Stimulated activated CD8-positive, alpha-beta memory T cell treated with anti-CD3 and anti-CD28 coated beads, Interleukin-7, amount 100 ng/mL, for 48 hours (primary cell): ENCODE results near the gene TRIM29.

Experiments used
- DNase-seq, 2 donors: peaks; one replicate each; pipeline ENCODE4 v3.0.0-alpha.2; 2020; ENCODE audit warnings: low read depth in 1 of 2; ENCODE audit errors: extremely low read depth in 1 of 2

The TRIM29 gene

DNA sequence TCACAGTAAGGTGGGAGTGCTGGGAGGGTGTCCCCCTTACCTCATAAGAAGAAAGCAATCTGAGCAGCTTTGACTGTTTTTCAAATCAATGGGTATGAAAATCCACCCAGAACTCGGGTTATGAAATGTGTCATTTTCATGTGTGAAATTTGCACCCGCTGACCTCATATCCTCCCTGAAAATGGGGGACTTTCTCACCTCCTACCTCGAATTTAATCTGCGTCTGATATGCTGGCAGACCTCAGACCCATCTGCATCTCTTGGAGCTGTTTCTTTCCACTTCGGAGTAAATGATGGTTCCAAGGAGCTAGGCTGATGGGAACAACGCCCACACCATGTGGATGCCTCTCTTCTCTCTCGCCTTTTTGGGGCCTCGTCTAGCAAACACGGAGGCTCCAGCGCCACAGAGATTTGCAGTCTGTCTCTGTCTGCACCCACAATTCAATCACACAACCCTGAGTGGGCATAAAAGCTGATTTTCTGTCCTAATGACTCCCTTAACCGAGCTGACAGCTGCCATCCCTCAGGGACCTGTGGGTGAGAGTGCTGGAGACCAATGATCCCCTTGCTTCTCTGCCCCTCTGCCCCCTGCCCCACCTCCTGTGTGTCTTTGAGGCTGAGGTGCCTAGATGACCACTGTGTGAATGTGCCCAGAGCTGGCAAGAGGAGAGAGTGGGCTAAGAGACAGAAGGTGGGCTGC lies 71.0 kb downstream of the TRIM29 start:
- no peak for DNase-seq

- DNase-seq: no peak
Observed at GRCh38 chr11:120065876-120066275, 72.0 kb downstream of the TRIM29 start.

DNA sequence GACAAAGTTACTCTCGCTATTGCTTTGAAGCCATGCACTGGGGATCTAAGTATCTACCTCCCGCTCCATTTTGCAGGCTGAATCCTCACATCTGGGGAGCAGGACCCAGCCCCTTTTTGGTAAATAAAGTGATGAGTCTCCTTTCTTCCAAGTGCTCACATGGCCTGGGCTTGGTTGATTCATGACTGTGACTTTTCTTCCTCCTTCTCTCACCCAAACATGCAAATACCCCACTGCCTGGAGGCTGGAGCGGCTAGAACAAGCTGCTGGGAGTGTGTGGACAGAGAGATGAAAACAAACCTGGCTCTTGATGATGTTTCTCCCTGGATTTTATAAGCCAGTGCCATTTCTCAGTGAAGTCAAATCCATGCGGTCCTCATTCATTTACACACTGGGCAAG lies 72.7 kb downstream of the TRIM29 start:
- no peak for DNase-seq

DNA sequence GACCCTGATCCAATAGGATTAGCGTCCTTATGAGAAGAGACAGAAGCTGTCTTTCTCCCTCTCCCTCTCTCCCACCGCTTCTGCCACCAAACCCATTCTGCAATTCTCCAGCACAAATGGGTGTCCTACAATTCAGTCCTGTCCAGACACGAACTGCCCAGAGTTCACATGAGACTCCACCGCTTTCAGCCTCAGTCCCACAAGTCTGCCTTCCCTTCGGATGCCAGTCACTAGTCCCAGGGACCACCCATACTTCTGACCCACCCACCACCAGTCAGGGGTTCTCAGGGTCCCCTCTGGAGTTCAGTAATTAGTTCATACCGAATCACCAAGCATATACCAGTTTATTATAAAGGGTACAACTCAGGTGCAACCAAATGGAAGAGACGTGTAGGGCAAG lies 73.6 kb downstream of the TRIM29 start:
- no peak for DNase-seq

DNA sequence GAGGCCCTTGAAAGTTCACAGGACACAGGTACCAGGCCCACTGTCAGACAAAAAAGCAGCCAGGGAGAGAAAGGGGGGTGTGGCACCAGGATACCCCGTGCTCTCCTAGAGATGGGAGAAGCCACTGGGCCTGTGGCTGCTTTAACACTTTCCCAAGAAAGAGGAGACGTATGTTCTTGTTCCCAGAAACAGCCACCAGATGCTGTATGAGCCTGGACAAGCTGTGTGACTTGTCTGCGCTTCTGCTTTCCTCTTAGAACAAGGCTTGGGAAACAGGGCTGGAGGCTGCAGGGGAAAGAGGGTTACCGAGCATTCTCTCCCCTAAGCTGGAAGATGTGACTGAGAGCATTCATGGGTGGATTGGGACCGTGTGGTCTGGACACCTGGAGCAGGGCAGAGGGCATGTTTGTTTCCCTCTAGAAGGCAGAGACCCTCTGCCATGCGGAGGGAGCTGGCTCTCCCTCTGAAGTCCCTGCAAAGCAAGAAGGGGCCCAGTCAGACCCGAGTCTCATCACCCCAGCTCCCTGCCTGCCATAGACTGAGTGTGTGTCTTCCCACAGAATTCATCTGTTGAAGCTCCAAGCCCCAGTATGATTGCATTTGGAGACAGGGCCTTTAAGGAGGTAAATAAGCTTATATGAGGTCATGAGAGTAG lies 74.1 kb downstream of the TRIM29 start:
- no peak for DNase-seq

DNA sequence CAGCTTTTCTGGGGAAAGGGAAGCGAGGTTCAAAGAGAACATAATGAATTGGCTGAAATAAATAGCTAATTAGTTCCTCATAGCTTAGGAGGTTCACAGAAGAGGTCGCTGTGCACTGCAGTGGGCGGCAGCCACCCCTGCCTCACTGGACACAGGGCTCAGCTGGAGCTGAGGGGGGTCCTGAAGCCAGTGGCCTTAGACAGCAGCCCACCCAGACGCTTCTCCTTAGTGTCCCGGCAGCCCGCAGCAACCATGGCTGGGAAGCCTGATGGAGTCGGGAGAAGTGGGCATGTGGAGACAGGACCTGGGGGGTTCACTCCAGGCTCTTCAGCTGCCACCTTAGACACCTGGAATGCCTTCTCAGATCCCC lies 75.4 kb downstream of the TRIM29 start:
- no peak for DNase-seq

GRCh38 chr11:120061761-120062560 lies 76.0 kb downstream of the TRIM29 start:
- DNase-seq: no peak
